MCF 10A (cell line): ENCODE results near the gene EIF4E1B. TPM values are rescaled to one million over a fixed set of nuclear protein-coding genes. Genes with fewer than 3 reads are reported as not detected.

Source experiments
- BruUV-seq: library from RNA; stranded (reverse); fragments of 400-500 nt; replicated peaks from 2 replicates; lab custom pipeline; 2021; lab: Mats Ljungman, UMichigan
- CTCF ChIA-PET: fragments of 300-600 bp; sonication (Branson Sonifier 250); formaldehyde crosslinking; extraction: SDS; loops from one replicate; lab custom pipeline; 2021; ENCODE audit warnings: antibody characterized with exemption, inconsistent platforms; lab: Yijun Ruan, JAX
- POLR2A ChIA-PET: fragments of 300-600, 350-650 bp; sonication (Branson Sonifier 250); formaldehyde crosslinking; extraction: SDS; loops from one replicate; lab custom pipeline; 2020; ENCODE audit warnings: antibody characterized with exemption, inconsistent platforms; lab: Yijun Ruan, JAX
- DNase-seq: peaks from one replicate; pipeline ENCODE4 v3.0.0-alpha.2; 2018; ENCODE audit not compliant: unreplicated experiment
- H3K27ac Mint-ChIP-seq: one replicate; pipeline ENCODE4 v1.8.0; 2022; ENCODE audit warnings: mild to moderate bottlenecking, low read depth, mixed read lengths; ENCODE audit not compliant: unreplicated experiment
- H3K27me3 Mint-ChIP-seq: one replicate; pipeline ENCODE4 v1.8.0; 2022; ENCODE audit warnings: mixed read lengths; ENCODE audit not compliant: insufficient read depth, unreplicated experiment
- H3K36me3 Mint-ChIP-seq: one replicate; pipeline ENCODE4 v1.8.0; 2022; ENCODE audit warnings: mild to moderate bottlenecking, moderate library complexity, mixed read lengths; ENCODE audit not compliant: insufficient read depth, unreplicated experiment
- H3K4me1 Mint-ChIP-seq: one replicate; pipeline ENCODE4 v1.8.0; 2022; ENCODE audit warnings: mixed read lengths; ENCODE audit not compliant: insufficient read depth, unreplicated experiment
- H3K4me3 Mint-ChIP-seq: one replicate; pipeline ENCODE4 v1.8.0; 2022; ENCODE audit warnings: mild to moderate bottlenecking, moderate library complexity, mixed read lengths; ENCODE audit not compliant: unreplicated experiment
- H3K9me3 Mint-ChIP-seq: one replicate; pipeline ENCODE4 v1.8.0; 2022; ENCODE audit warnings: mixed read lengths; ENCODE audit not compliant: unreplicated experiment
- CTCF ChIP-seq: fragments of 200-600 bp; IDR thresholded peaks from one replicate; pipeline ENCODE4 v1.8.0; 2022; ENCODE audit warnings: antibody characterized with exemption, mild to moderate bottlenecking; ENCODE audit not compliant: unreplicated experiment
- intact Hi-C: fragments of 100-400 bp; cut with micrococcal nuclease; formaldehyde crosslinking; loops from 2 replicates; pipeline ENCODE4 v1.14.1; 2022
- total RNA-seq: library from RNA; stranded (reverse); gene quantifications from 2 replicates; pipeline ENCODE4 v1.2.3, GENCODE V29; 2022

EIF4E1B gene
- total RNA-seq, 1 experiment from 2014 or later: not detected

GRCh38 chr5:176659860-176660461 lies 29.5 kb downstream of the EIF4E1B start:
- H3K4me3 Mint-ChIP-seq: no peak overlapping the region
- peaks cover 14% of the 10 kb centered on the region for H3K36me3 Mint-ChIP-seq
- H3K9me3 Mint-ChIP-seq: no peaks in the 10 kb centered on the region
- no TSS peak for BruUV-seq
- H3K4me1 Mint-ChIP-seq: no peaks in the 10 kb centered on the region
- TF ChIP-seq CTCF: no peak
- ChIA-PET CTCF (interaction anchor here (0.5 to 6.2 kb wide), 133 partner anchors 10 to 1520 kb away, joined by 3 to 122 read pairs (median 5); partner anchors contain the start of genes EIF4E1B, HK3, SNCB and TSPAN17), POLR2A (interaction anchor here (1.0 kb wide), 1 partner anchor 70 kb away, joined by 4 read pairs; no protein-coding TSS in a partner anchor)
- no peak for DNase-seq
- intact Hi-C loops: loop anchor here (2.0 kb wide), 2 partner anchors 159 to 299 kb away; no protein-coding TSS in a partner anchor
- H3K27me3 Mint-ChIP-seq: peaks cover 12% of the 10 kb centered on the region
- H3K27ac Mint-ChIP-seq: no peak overlapping the region

DNA sequence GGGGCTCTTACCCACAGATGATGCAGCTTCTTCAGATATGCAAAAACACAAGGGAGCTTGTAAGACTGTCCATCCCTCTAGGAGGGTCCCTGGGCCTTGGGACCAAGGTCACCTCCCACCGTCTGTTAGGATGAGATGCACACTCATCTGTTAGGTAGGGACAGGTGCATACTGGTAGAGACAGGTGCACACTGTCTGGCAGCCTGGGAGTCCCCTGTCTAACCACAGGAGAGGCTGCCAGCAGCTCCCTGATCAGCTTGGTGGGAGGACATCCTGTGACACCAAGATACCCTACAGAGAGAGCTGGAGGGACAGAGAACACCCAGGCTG lies 30.0 kb downstream of the EIF4E1B start:
- ChIA-PET POLR2A (interaction anchor here (0.7 to 1.0 kb wide), 3 partner anchors 71 to 320 kb away, joined by 4 read pairs; no protein-coding TSS in a partner anchor), CTCF (interaction anchor here (0.5 to 6.2 kb wide), 133 partner anchors 9 to 1520 kb away, joined by 3 to 122 read pairs (median 5); partner anchors contain the start of genes EIF4E1B, HK3, SNCB and TSPAN17)
- intact Hi-C loops: loop anchor here (2.0 kb wide), 2 partner anchors 158 to 298 kb away; no protein-coding TSS in a partner anchor
- H3K9me3 Mint-ChIP-seq: no peaks in the 10 kb centered on the region
- BruUV-seq: no TSS peak
- H3K36me3 Mint-ChIP-seq: peaks cover 14% of the 10 kb centered on the region
- no peak overlapping the region for H3K4me3 Mint-ChIP-seq
- no peak for DNase-seq
- peaks cover 17% of the 10 kb centered on the region for H3K27me3 Mint-ChIP-seq
- H3K27ac Mint-ChIP-seq: no peak overlapping the region
- TF ChIP-seq CTCF: no peak
- no peaks in the 10 kb centered on the region for H3K4me1 Mint-ChIP-seq

DNA sequence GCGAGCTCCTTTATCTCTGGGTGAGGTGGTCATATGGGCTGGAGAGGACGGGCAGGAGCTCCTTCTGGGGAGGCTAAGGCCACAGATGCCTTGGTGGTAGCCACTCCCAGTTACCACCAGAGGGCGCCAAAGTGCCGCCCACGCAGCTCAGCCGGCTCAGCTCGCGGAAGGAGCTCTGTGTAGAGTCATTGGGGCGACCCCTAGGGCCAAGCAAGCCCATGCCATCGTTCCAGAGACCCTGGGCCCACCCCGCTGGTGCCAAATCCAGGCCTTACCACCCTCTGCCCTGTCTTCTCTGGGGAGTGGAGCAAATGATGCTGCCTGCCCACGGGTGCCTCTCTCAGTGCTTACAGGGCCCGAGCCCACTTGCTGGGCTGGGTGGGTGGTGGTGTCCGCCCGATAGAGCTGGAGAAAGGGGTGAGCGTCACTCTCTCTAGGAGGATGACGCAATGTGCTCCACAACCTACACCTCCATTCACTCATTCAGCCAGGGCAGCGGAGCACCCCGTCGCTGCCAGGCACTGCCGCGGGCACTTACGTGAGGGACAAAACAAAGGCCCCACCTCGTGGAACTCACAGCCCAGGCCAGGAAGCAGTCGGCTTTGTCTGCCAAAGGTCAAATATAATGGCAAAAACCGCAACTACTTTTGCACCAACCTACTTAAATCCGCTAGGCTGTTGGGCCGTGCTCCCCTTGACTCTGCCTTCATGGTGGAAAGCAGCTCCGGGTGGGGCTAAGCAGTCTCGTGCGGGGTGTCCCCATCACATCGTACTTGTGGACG lies 30.6 kb downstream of the EIF4E1B start:
- Mint-ChIP-seq H3K36me3 (peaks cover 14% of the 10 kb centered on the region), H3K4me1 (no peaks in the 10 kb centered on the region), H3K9me3 (no peaks in the 10 kb centered on the region), H3K27me3 (peaks cover 17% of the 10 kb centered on the region), H3K27ac (no peak overlapping the region), H3K4me3 (no peak overlapping the region)
- DNase-seq: peak; percentile 81
- TF ChIP-seq CTCF: peak; percentile 99
- ChIA-PET POLR2A (interaction anchor here (0.7 to 1.0 kb wide), 5 partner anchors 71 to 320 kb away, joined by 3 to 4 read pairs (median 4); no protein-coding TSS in a partner anchor), CTCF (interaction anchor here (0.5 to 6.2 kb wide), 142 partner anchors 9 to 1519 kb away, joined by 3 to 122 read pairs (median 4); partner anchors contain the start of genes EIF4E1B, HK3, SNCB and TSPAN17)
- intact Hi-C loops: loop anchor here (2.0 kb wide), 2 partner anchors 158 to 298 kb away; no protein-coding TSS in a partner anchor
- BruUV-seq: no TSS peak

DNA sequence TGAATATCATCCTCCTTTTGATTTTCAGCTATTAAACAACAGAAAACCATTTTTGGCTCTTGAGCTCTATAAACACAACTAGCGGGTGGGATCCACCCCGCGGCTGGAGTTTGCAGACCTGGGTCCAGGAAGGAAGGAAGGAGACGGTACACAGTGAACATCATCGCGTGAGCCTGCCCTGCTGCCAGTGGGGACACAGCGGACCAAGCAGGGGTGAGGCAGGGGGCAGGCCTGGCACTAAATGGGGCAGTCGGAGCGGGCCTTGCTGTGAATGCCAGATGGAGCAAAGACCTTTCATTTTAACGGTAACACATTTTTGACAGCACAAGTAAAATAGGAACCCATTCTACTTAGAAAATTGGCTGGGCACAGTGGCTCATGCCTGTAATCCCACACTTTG lies 31.2 kb downstream of the EIF4E1B start:
- no peak overlapping the region for H3K4me3 Mint-ChIP-seq
- H3K9me3 Mint-ChIP-seq: no peaks in the 10 kb centered on the region
- H3K27me3 Mint-ChIP-seq: peaks cover 17% of the 10 kb centered on the region
- DNase-seq: no peak
- ChIA-PET POLR2A (interaction anchor here (0.7 kb wide), 1 partner anchor 209 kb away, joined by 3 read pairs; no protein-coding TSS in a partner anchor), CTCF (interaction anchor here (0.5 to 6.2 kb wide), 56 partner anchors 8 to 891 kb away, joined by 3 to 122 read pairs (median 8); partner anchors contain the start of genes HK3 and TSPAN17)
- BruUV-seq: no TSS peak
- no peak for TF ChIP-seq CTCF
- no peaks in the 10 kb centered on the region for H3K4me1 Mint-ChIP-seq
- intact Hi-C loops: loop anchor here (2.0 kb wide), 2 partner anchors 157 to 297 kb away; no protein-coding TSS in a partner anchor
- peaks cover 14% of the 10 kb centered on the region for H3K36me3 Mint-ChIP-seq
- H3K27ac Mint-ChIP-seq: no peak overlapping the region
